OCI-LY7 (cell line): ENCODE data around the gene TRHDE. TPM values are rescaled to one million over a fixed set of nuclear protein-coding genes. Genes with fewer than 3 reads are reported as not detected.
"Not testable (repeated sequence)": the region's sequence is repeated elsewhere in the genome, so short reads cannot be mapped to it uniquely, and the experiment has no call there.

Experiments
- BruUV-seq: library from RNA; stranded (reverse); fragments of 400-500 nt; replicated peaks from 2 replicates; lab custom pipeline; 2021; lab: Mats Ljungman, UMichigan
- CTCF ChIA-PET: fragments of 300-600 bp; sonication (Branson Sonifier 250); formaldehyde crosslinking; loops from one replicate; lab custom pipeline; 2022; ENCODE audit warnings: antibody characterized with exemption; ENCODE audit not compliant: unreplicated experiment; lab: Charles Lee
- POLR2A ChIA-PET: fragments of 300-600 bp; sonication (Branson Sonifier 250); formaldehyde crosslinking; loops from one replicate; lab custom pipeline; 2022; ENCODE audit warnings: antibody characterized with exemption; lab: Charles Lee
- DNase-seq: peaks from one replicate; pipeline ENCODE4 v3.0.0-alpha.2; 2015; ENCODE audit warnings: low spot score
- H2AFZ ChIP-seq: fragments of 200-600 bp; sonication (generic), shearing (Covaris generic); 2 replicates; pipeline ENCODE4 v1.6.1; 2014; ENCODE audit warnings: mild to moderate bottlenecking, antibody characterized with exemption, low read length, moderate library complexity
- H3K27ac ChIP-seq: fragments of 200-600 bp; sonication (generic); 2 replicates; pipeline ENCODE4 v1.5.1; 2014; ENCODE audit warnings: mixed run types, low read depth, mild to moderate bottlenecking, moderate library complexity, low read length, inconsistent platforms; ENCODE audit not compliant: poor library complexity, severe bottlenecking
- H3K36me3 ChIP-seq: fragments of 200-600 bp; sonication (generic); 2 replicates; pipeline ENCODE4 v1.6.1; 2014; ENCODE audit warnings: mild to moderate bottlenecking, antibody characterized with exemption, low read length, moderate library complexity, mixed read lengths; ENCODE audit not compliant: insufficient read depth
- H3K4me1 ChIP-seq: fragments of 200-600 bp; sonication (generic); 2 replicates; pipeline ENCODE4 v1.5.1; 2014; ENCODE audit warnings: mild to moderate bottlenecking, low read length; ENCODE audit not compliant: insufficient read depth, poor library complexity, severe bottlenecking
- H3K4me2 ChIP-seq: fragments of 200-600 bp; sonication (generic); 2 replicates; pipeline ENCODE4 v1.6.1; 2014; ENCODE audit warnings: mild to moderate bottlenecking, low read length
- H3K4me3 ChIP-seq: fragments of 200-600 bp; sonication (generic); 2 replicates; pipeline ENCODE4 v1.5.1; 2014; ENCODE audit warnings: mild to moderate bottlenecking, low read depth, low read length; ENCODE audit not compliant: poor library complexity, severe bottlenecking
- H3K79me2 ChIP-seq: fragments of 200-600 bp; sonication (generic); 2 replicates; pipeline ENCODE4 v1.6.1; 2016; ENCODE audit warnings: low read depth, mild to moderate bottlenecking, low read length, moderate library complexity, mixed read lengths; ENCODE audit not compliant: insufficient read depth
- H3K9me2 ChIP-seq: fragments of 200-600 bp; sonication (generic); 2 replicates; pipeline ENCODE4 v1.6.1; 2016; ENCODE audit warnings: mild to moderate bottlenecking, low read length, mixed read lengths; ENCODE audit not compliant: insufficient read depth
- H3K9me3 ChIP-seq: fragments of 200-600 bp; sonication (generic); 2 replicates; pipeline ENCODE4 v1.6.1; 2014; ENCODE audit warnings: mild to moderate bottlenecking, mixed run types, low read length, mixed read lengths
- H4K20me1 ChIP-seq: fragments of 200-600 bp; sonication (generic); 2 replicates; pipeline ENCODE4 v1.6.1; 2014; ENCODE audit warnings: mild to moderate bottlenecking, antibody characterized with exemption, low read length, moderate library complexity, mixed read lengths; ENCODE audit not compliant: insufficient read depth
- CTCF ChIP-seq: fragments of 200-600 bp; sonication (generic); conservative IDR thresholded peaks from 2 replicates; pipeline ENCODE4 v1.5.1; 2014; ENCODE audit warnings: mild to moderate bottlenecking, antibody characterized with exemption, low read length, moderate library complexity, mixed read lengths
- EZH2phosphoT487 ChIP-seq: fragments of 200-600 bp; sonication (generic); IDR thresholded peaks from 2 replicates; pipeline ENCODE4 v1.6.1; 2018; ENCODE audit warnings: low read depth, borderline replicate concordance, mild to moderate bottlenecking, mixed run types, antibody characterized with exemption, low read length, moderate library complexity, mixed read lengths
- intact Hi-C: fragments of 100-400 bp; cut with micrococcal nuclease; formaldehyde crosslinking; loops from one replicate; pipeline ENCODE4 v1.10.0; 2022; ENCODE audit not compliant: unreplicated experiment
- total RNA-seq, 2 experiments: library from RNA; depleted of rRNA in 1 of 2; stranded (reverse); fragments of >200 nt in 1 of 2; shearing (Covaris generic) in 1 of 2; gene quantifications; 2 replicates each; pipeline ENCODE4 v1.2.3, GENCODE V29; 2014 to 2022

The TRHDE gene
- total RNA-seq, 2 experiments from 2014 or later, result not detected

GRCh38 chr12:72642706-72643105 lies 370.5 kb downstream of the TRHDE start:
- no peaks in the 10 kb centered on the region for H3K4me1 ChIP-seq
- TF ChIP-seq CTCF, result no peak

DNA sequence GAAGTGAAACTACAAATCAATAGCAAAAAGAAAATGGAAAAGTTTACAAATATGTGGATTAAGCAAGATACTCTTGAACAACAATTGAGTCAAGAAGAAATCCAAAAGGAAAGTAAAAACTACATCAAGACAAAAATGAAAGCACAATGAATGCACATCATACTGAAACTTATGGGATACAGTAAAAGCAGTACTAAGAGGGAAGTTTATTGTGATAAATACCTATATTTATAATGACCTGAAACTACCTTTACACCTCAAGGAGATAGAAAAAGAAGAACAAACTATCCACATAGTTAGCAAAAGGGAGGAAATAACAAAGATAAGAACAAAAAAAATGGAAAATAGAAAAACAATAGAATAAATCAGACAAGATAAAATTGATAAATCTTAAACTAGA lies 375.0 kb downstream of the TRHDE start:
- intact Hi-C loops, result no loop called here
- no peak overlapping the region for H3K27ac ChIP-seq
- no peak for DNase-seq
- POLR2A ChIA-PET, result no interaction called here
- no peaks in the 10 kb centered on the region for H3K4me1 ChIP-seq
- H3K9me2 ChIP-seq, result no peaks in the 10 kb centered on the region
- H3K9me3 ChIP-seq, result no peaks in the 10 kb centered on the region
- no peaks in the 10 kb centered on the region for H3K36me3 ChIP-seq
- no peaks in the 10 kb centered on the region for H3K79me2 ChIP-seq
- no peak overlapping the region for H3K4me2 ChIP-seq
- TF ChIP-seq EZH2phosphoT487, result no peak
- TF ChIP-seq CTCF, result no peak
- no peak overlapping the region for H3K4me3 ChIP-seq
- no peaks in the 10 kb centered on the region for H4K20me1 ChIP-seq
- H2AFZ ChIP-seq, result no peak overlapping the region
- no TSS peak for BruUV-seq
- CTCF ChIA-PET, result no interaction called here

More at GRCh38 chr12:72642706-72643105, 370.5 kb downstream of the TRHDE start:
- no peaks in the 10 kb centered on the region for H3K9me2 ChIP-seq
- ChIA-PET POLR2A (no interaction called here), CTCF (no interaction called here)
- H3K4me3 ChIP-seq, result no peak overlapping the region
- no peak for DNase-seq
- no TSS peak for BruUV-seq
- no peak overlapping the region for H2AFZ ChIP-seq
- intact Hi-C loops, result no loop called here
- H3K9me3 ChIP-seq, result no peaks in the 10 kb centered on the region
- H3K36me3 ChIP-seq, result no peaks in the 10 kb centered on the region
- no peak overlapping the region for H3K4me2 ChIP-seq
- no peaks in the 10 kb centered on the region for H3K79me2 ChIP-seq
- H4K20me1 ChIP-seq, result no peaks in the 10 kb centered on the region
- no peak overlapping the region for H3K27ac ChIP-seq

DNA sequence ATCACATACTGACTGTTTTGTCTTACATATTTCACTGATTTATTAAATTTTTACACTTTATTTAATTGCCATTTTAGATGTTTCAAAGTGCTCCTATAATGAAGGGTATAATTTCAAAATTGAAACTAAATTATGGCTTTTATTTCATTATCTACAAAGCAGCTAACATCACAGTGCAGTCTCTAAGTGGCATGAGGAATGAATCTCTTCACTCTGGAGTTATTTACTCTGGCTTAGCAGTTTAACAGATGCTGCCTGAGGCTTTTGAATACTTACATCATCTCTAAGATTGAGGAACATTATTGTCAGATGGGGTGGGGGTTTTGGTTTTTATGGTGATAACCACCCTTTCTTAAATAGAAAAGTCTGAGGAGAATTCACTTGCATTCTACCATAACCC lies 386.4 kb downstream of the TRHDE start:
- BruUV-seq, result no TSS peak
- ChIA-PET POLR2A (no interaction called here), CTCF (no interaction called here)

DNA sequence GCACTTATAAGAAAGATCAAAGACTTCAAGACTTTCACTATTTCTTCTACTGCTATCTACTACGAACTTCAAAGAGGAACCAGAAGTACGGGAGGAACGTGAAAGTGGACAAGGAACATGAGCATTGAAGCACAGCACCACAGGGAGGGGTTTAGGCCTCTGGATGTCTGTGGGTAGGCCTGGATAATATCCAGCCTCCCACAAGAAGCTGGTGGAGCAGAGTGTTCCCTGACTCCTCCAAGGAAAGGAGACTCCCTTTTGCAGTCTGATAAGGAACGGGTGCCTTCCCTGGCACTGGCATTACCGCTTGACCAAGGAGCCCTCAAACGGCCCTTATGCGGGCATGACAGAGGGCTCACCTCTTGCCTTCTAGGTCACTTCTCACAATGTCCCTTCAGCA lies 388.0 kb downstream of the TRHDE start:
- CTCF ChIA-PET, H3K4me3 ChIP-seq, BruUV-seq, POLR2A ChIA-PET, H3K36me3 ChIP-seq, H3K4me2 ChIP-seq, H3K79me2 ChIP-seq, H3K4me1 ChIP-seq, H4K20me1 ChIP-seq, H2AFZ ChIP-seq, DNase-seq, intact Hi-C loops, H3K9me2 ChIP-seq, H3K27ac ChIP-seq, H3K9me3 ChIP-seq: not testable (repeated sequence)

More for the DNA sequence above, 386.4 kb downstream of the TRHDE start:
- Histone ChIP-seq H3K4me2 (no peak overlapping the region), H3K4me1 (no peaks in the 10 kb centered on the region), H3K9me2 (no peaks in the 10 kb centered on the region), H3K9me3 (no peaks in the 10 kb centered on the region), H3K79me2 (no peaks in the 10 kb centered on the region), H3K36me3 (no peaks in the 10 kb centered on the region), H2AFZ (no peak overlapping the region), H4K20me1 (no peaks in the 10 kb centered on the region), H3K27ac (no peak overlapping the region), H3K4me3 (no peak overlapping the region)
- intact Hi-C loops, result no loop called here
- TF ChIP-seq CTCF (no peak), EZH2phosphoT487 (no peak)
- no peak for DNase-seq
